Tibial artery (tissue), 4 donors: ENCODE results near the gene VPS45.
A peak's percentile ranks its signal among the peaks of the same experiment; 100 is the strongest.

Source experiments
- DNase-seq, 2 donors: peaks; one replicate each; pipeline ENCODE4 v3.0.0-alpha.2; 2019
- H3K27ac ChIP-seq, 2 donors: fragments of 200-600 bp; sonication (generic) in 1 of 2; 1 replicate in 1 of 2; 2 replicates in 1 of 2; pipeline ENCODE4 v1.5.1; 2018 to 2019; ENCODE audit warnings: mild to moderate bottlenecking in 1 of 2
- H3K27me3 ChIP-seq, 2 donors: fragments of 200-600 bp; sonication (generic) in 1 of 2; one replicate each; pipeline versions ENCODE4 v1.5.1 to v1.6.0; 2016 to 2019
- H3K36me3 ChIP-seq, 3 donors: fragments of 200-600 bp; sonication (generic) in 2 of 3; one replicate each; pipeline ENCODE4 v1.5.1; 2016 to 2019; ENCODE audit warnings: mild to moderate bottlenecking in 2 of 3
- H3K4me1 ChIP-seq, 4 donors: fragments of 200-600 bp; sonication (generic) in 2 of 4; 1 replicate in 3 of 4; 2 replicates in 1 of 4; pipeline ENCODE4 v1.5.1; 2016 to 2019
- H3K4me3 ChIP-seq, 2 donors: fragments of 200-600 bp; sonication (generic) in 1 of 2; 1 replicate in 1 of 2; 2 replicates in 1 of 2; pipeline ENCODE4 v1.5.1; 2018 to 2019; ENCODE audit warnings: mild to moderate bottlenecking in 2 of 2
- H3K9me3 ChIP-seq, 3 donors: fragments of 200-600 bp; sonication (generic) in 1 of 3; one replicate each; pipeline ENCODE4 v1.5.1; 2016 to 2019
- intact Hi-C: fragments of 100-400 bp; cut with DNase I; formaldehyde crosslinking; loops from one replicate; pipeline ENCODE4 v1.15.0; 2023; ENCODE audit warnings: low total_unique reads
- TF ChIP-seq, protein P1 (sequence below), 2 experiments: fragments of 200-600 bp in 1 of 2; fragments of 450-650 bp in 1 of 2; IDR thresholded peaks; one replicate each; pipeline ENCODE4 v1.5.1; 2017 to 2019; ENCODE audit warnings: antibody characterized with exemption in 2 of 2, mild to moderate bottlenecking in 1 of 2, moderate library complexity in 1 of 2

VPS45 gene

DNA sequence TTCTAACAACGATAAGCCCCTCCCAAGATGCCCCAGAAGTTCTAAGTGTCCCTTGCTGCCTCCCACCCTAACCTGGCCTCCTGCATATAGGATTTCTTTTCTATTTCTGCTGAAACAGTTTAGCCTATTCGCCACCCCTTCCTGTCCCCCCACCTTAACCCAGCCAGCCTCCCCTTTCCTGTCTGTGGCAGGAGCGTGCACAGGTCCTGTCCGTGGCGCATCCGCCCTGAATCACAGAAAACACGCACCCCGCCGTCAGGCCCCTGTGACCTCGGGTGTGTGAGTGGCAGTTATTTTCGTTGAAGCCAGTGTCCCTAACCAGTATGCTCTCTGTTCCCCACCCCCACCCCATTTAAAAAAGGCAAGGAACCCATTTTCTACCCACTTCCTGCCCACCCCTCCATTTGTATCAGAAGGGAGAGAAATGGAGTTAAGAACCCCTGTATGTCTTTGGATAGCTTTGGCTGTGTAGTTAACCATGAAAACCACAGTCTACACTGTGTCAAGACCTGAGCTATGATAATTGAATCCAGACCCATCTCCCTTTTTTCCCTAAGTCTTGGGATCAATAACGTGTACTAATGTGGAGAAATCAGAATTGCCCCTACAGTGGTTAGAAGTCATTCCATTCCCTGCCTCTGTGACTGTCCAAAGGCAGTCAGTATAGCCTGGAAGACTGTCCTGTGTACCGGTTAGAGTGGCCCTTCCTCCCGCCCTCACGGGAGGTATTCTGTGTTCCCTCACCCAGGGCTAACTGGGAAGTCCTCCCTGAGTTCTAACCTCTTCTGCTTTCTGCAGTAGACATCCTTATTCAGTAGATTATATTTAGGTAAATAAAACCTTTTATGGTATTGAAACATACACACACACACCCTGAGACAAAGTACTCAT is 84.0 kb downstream of the VPS45 start:
- DNase-seq, result no peak
- Histone ChIP-seq H3K4me3 (peak overlapping the region; percentile 86 to 95), H3K27me3 (no peaks in the 10 kb centered on the region), H3K36me3 (peaks cover 31 to 36% (median 36%) of the 10 kb centered on the region in 3 donors), H3K9me3 (no peaks in the 10 kb centered on the region), H3K27ac (peak overlapping the region; percentile 98), H3K4me1 (peaks cover 0 to 51% (median 27%) of the 10 kb centered on the region in 4 donors)
- intact Hi-C loops, result no loop called here
- TF ChIP-seq, protein P1, sequence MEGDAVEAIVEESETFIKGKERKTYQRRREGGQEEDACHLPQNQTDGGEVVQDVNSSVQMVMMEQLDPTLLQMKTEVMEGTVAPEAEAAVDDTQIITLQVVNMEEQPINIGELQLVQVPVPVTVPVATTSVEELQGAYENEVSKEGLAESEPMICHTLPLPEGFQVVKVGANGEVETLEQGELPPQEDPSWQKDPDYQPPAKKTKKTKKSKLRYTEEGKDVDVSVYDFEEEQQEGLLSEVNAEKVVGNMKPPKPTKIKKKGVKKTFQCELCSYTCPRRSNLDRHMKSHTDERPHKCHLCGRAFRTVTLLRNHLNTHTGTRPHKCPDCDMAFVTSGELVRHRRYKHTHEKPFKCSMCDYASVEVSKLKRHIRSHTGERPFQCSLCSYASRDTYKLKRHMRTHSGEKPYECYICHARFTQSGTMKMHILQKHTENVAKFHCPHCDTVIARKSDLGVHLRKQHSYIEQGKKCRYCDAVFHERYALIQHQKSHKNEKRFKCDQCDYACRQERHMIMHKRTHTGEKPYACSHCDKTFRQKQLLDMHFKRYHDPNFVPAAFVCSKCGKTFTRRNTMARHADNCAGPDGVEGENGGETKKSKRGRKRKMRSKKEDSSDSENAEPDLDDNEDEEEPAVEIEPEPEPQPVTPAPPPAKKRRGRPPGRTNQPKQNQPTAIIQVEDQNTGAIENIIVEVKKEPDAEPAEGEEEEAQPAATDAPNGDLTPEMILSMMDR (IDR thresholded peaks at IDR 0.05), result no peak

DNA sequence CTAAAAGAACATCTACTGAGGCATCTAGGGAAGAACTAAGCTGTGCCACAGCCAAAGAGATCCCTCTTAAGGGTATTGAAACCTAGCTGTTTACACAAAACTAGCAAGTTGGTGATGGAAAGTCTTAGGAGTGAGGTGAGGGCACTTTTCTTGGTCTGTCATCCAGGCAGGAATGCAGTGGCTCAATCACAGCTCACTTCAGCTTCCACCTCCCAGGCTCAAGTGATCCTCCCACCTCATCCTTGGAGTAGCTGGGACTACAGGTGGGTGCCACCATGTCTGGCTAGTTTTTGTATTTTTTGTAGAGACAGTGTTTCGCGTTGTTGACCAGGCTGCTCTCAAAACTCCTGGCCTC is 84.6 kb downstream of the VPS45 start:
- TF ChIP-seq, protein P1 (IDR thresholded peaks at IDR 0.05), result no peak
- Histone ChIP-seq H3K27ac (peak overlapping the region; percentile 98), H3K4me3 (peak overlapping the region; percentile 86 to 95), H3K9me3 (no peaks in the 10 kb centered on the region), H3K36me3 (peaks cover 38 to 42% (median 42%) of the 10 kb centered on the region in 3 donors), H3K27me3 (no peaks in the 10 kb centered on the region), H3K4me1 (peaks cover 0 to 56% (median 27%) of the 10 kb centered on the region in 4 donors)
- DNase-seq, result no peak
- intact Hi-C loops, result no loop called here

DNA sequence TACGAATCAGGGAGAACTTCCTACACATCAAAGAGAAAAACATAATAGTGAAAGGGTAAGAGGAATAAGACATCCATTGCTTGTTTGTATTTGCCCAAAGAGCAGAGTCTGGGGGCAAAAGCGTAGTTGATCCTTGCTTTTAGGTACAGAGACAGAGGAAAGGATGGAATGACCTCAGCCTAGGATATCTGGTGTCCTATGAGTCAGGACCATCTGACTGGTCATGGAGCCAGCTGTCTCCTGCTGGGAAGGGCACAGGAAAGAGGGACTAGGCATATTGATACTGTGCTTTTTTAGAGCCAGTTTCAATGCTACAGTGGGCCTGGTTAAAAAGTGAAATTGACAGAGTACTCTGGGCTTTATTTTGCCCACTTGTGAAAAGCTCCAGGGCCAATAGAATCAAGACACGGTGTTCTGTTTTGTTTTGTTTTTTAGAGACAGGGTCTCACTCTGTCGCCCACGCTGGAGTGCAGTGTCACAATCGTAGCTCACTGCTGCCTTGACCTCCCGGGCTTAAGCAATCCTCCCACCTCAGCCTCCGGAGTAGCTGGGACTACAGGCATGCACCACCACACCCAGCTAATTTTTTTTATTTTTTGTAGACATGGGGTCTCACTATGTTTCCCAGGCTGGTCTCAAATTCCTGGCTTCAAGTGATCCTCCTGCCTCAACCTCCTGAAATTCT is 85.3 kb downstream of the VPS45 start:
- intact Hi-C loops, result no loop called here
- Histone ChIP-seq H3K36me3 (peaks cover 45 to 50% (median 49%) of the 10 kb centered on the region in 3 donors), H3K9me3 (no peaks in the 10 kb centered on the region), H3K27me3 (no peaks in the 10 kb centered on the region), H3K4me1 (peaks cover 0 to 55% (median 27%) of the 10 kb centered on the region in 4 donors), H3K27ac (peak overlapping the region; percentile 98), H3K4me3 (peak overlapping the region; percentile 86 to 95)
- TF ChIP-seq, protein P1 (IDR thresholded peaks at IDR 0.05), result no peak
- DNase-seq, result peak in 1 of 2 donors; percentile 56

DNA sequence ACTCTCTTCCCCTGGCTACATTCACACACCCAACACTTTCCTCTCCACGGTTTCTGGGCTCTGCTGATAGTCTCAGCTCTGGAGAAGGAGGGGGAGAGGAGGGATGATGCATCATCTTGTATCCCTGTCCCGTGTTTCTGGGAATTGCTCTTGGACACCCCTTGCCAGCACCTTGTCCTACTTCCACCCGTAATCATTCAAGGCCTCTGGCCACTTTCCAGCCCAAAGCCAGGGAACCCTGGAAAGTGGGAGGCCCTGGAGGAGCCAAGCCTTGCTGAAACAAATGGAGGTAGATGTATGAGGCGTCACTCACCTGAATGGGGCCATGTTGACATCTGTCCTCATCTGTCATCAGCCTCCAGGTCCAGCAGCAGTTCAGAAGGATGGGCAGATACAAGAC is 86.6 kb downstream of the VPS45 start:
- H3K4me1 ChIP-seq, result peaks cover 0 to 52% (median 27%) of the 10 kb centered on the region in 4 donors
- TF ChIP-seq, protein P1 (IDR thresholded peaks at IDR 0.05), result no peak
- intact Hi-C loops, result no loop called here
- H3K9me3 ChIP-seq, result no peaks in the 10 kb centered on the region
- DNase-seq, result no peak
- H3K27ac ChIP-seq, result peak overlapping the region; percentile 98
- H3K4me3 ChIP-seq, result peak overlapping the region in 1 of 2 donors; percentile 86
- no peaks in the 10 kb centered on the region for H3K27me3 ChIP-seq
- H3K36me3 ChIP-seq, result peaks cover 58 to 62% (median 60%) of the 10 kb centered on the region in 3 donors

DNA sequence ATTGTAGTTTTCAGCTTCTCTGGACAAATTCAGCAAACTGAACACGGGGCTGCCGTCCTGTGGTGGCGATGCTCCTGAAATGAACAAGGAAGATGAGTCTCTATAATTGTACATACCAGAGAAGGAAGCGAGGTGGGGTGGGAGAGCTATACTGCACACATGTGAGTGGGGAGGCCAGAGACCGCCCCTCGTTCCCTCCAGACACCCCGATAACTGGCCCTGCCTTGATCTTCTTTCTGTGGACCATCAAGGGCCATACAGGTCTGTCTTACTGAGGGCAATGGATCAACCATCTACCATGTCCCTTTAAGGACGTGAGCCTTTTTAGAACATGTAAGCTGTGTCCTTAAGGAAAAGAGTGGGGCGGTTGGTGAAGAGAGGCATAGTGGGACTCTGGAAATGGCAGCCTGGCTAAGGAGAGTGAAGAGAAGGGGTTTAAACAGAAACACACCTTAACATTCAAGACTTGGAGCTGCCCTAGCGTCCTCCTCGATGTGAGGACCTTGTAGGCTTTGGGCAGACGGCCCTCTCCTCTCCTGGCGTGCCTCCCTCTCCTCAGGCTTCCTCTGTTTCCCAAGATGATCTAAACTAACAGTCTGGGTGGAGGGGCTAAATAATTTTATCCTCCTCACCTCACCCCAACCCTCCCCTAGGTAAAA is 88.0 kb downstream of the VPS45 start:
- Histone ChIP-seq H3K27me3 (no peaks in the 10 kb centered on the region), H3K9me3 (no peaks in the 10 kb centered on the region), H3K27ac (peak overlapping the region; percentile 98), H3K36me3 (peaks cover 69 to 73% (median 70%) of the 10 kb centered on the region in 3 donors), H3K4me1 (peaks cover 0 to 65% (median 28%) of the 10 kb centered on the region in 4 donors), H3K4me3 (no peak overlapping the region)
- intact Hi-C loops, result no loop called here
- DNase-seq, result no peak
- TF ChIP-seq, protein P1 (IDR thresholded peaks at IDR 0.05), result no peak
